ENCODE data around the gene AARS2.

Gene AARS2

GRCh38 chr6:44342489-44342888 is 29.3 kb upstream of the AARS2 start, which contains the start of gene SPATS1:
Gene SPATS1 (plus strand): TSS chr6:44342650. CDS start chr6:44343096, 446 bp downstream.
- Histone ChIP-seq H3K4me3 (replicated peaks; ENCODE audit: insufficient read depth, low read length) (peak within 1 kb of the TSS; percentile 35), H3K27me3 (ENCODE audit: insufficient read depth, poor library complexity, severe bottlenecking) (no peaks in the 10 kb centered on the region), H3K27ac (replicated peaks) (no peak within 1 kb of the TSS)
- TF ChIP-seq REST (IDR thresholded peaks at IDR 0.05; ENCODE audit: insufficient replicate concordance, low read depth) (no peak), SPI1 (IDR thresholded peaks at IDR 0.05; ENCODE audit: borderline replicate concordance, low read depth) (no peak), CTCF (IDR thresholded peaks at IDR 0.05; ENCODE audit: insufficient read depth, low read length) (no peak), GABPA (IDR thresholded peaks at IDR 0.05; ENCODE audit: low read depth) (no peak), POLR2AphosphoS5 (IDR thresholded peaks at IDR 0.05; ENCODE audit: low read depth) (no peak)
- DNase-seq (ENCODE audit: low read depth in 1 of 2, low spot score in 1 of 2) = peak in 1 of 2 experiments; percentile 29

GRCh38 chr6:44342052-44342451 is 28.9 kb upstream of the AARS2 start:
- DNase-seq (ENCODE audit: low read depth in 1 of 2, low spot score in 1 of 2) = peak in 1 of 2 experiments; percentile 69
- Histone ChIP-seq H3K27me3 (ENCODE audit: insufficient read depth, poor library complexity, severe bottlenecking) (no peaks in the 10 kb centered on the region), H3K27ac (replicated peaks) (no peak overlapping the region), H3K4me3 (replicated peaks; ENCODE audit: insufficient read depth, low read length) (peak overlapping the region; percentile 35)
- no peak for TF ChIP-seq REST (IDR thresholded peaks at IDR 0.05; ENCODE audit: insufficient replicate concordance, low read depth)

- H3K4me3 ChIP-seq (replicated peaks; ENCODE audit: insufficient read depth, low read length) = no peak overlapping the region
- no peak for DNase-seq (ENCODE audit: low read depth in 1 of 2, low spot score in 1 of 2)
- no peaks in the 10 kb centered on the region for H3K27me3 ChIP-seq (ENCODE audit: insufficient read depth, poor library complexity, severe bottlenecking)
- TF ChIP-seq SPI1 (IDR thresholded peaks at IDR 0.05; ENCODE audit: borderline replicate concordance, low read depth) (no peak), POLR2AphosphoS5 (IDR thresholded peaks at IDR 0.05; ENCODE audit: low read depth) (no peak), GABPA (IDR thresholded peaks at IDR 0.05; ENCODE audit: low read depth) (no peak), CTCF (IDR thresholded peaks at IDR 0.05; ENCODE audit: insufficient read depth, low read length) (no peak), REST (IDR thresholded peaks at IDR 0.05; ENCODE audit: insufficient replicate concordance, low read depth) (no peak)
- H3K27ac ChIP-seq (replicated peaks) = no peak overlapping the region
Observed at GRCh38 chr6:44341095-44341890, 28.1 kb upstream of the AARS2 start.

All from HL-60 (cell line).